ENCODE results near the gene TDRD5. TPM values are rescaled to one million over a fixed set of nuclear protein-coding genes. Genes with fewer than 3 reads are reported as not detected.

Gene TDRD5
- total RNA-seq, 1 experiment from 2014 or later = 0.66 TPM

DNA sequence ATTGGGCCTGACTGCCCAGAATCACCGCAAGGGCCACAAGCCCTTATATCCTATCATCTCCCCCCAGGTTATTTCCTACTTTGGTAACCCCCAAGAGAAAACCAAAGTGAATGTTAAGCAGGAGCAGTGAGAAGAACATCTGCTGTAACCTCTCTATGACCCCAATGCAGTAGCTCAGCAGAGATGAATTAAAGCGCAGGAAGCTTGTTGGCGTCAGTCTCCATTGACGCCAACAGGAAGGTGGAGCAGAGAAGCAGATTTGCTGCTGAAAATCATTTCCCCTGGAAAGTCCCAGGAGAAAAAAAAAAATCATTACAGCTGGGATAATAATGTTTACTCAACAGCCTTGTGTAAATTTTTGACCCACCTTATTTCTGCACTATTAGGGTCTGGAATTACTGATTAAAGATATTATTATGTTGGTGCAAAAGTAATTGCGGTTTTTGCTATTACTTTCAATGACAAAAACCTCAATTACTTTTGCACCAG lies 118.3 kb downstream of the TDRD5 start:
- DNase-seq (ENCODE audit: low spot score) = no peak

More for the DNA sequence above, 118.3 kb downstream of the TDRD5 start:
- Mint-ChIP-seq H3K27me3 (ENCODE audit: low read depth) (peaks cover 1% of the 10 kb centered on the region; the same call in 1 of the 2 replicates), H3K27ac (no peak overlapping the region), H3K36me3 (peaks cover 14% of the 10 kb centered on the region), H3K9me3 (peaks cover 19% of the 10 kb centered on the region), H3K4me3 (no peak overlapping the region), H3K4me1 (no peaks in the 10 kb centered on the region)
- TF ChIP-seq, protein P1, sequence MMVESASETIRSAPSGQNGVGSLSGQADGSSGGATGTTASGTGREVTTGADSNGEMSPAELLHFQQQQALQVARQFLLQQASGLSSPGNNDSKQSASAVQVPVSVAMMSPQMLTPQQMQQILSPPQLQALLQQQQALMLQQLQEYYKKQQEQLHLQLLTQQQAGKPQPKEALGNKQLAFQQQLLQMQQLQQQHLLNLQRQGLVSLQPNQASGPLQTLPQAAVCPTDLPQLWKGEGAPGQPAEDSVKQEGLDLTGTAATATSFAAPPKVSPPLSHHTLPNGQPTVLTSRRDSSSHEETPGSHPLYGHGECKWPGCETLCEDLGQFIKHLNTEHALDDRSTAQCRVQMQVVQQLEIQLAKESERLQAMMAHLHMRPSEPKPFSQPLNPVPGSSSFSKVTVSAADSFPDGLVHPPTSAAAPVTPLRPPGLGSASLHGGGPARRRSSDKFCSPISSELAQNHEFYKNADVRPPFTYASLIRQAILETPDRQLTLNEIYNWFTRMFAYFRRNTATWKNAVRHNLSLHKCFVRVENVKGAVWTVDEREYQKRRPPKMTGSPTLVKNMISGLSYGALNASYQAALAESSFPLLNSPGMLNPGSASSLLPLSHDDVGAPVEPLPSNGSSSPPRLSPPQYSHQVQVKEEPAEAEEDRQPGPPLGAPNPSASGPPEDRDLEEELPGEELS (CRISPR knock-in tag; IDR thresholded peaks at IDR 0.05) = no peak
- TF ChIP-seq ZSCAN18 (CRISPR knock-in tag; IDR thresholded peaks at IDR 0.05) = no peak
- TF ChIP-seq, protein P2, sequence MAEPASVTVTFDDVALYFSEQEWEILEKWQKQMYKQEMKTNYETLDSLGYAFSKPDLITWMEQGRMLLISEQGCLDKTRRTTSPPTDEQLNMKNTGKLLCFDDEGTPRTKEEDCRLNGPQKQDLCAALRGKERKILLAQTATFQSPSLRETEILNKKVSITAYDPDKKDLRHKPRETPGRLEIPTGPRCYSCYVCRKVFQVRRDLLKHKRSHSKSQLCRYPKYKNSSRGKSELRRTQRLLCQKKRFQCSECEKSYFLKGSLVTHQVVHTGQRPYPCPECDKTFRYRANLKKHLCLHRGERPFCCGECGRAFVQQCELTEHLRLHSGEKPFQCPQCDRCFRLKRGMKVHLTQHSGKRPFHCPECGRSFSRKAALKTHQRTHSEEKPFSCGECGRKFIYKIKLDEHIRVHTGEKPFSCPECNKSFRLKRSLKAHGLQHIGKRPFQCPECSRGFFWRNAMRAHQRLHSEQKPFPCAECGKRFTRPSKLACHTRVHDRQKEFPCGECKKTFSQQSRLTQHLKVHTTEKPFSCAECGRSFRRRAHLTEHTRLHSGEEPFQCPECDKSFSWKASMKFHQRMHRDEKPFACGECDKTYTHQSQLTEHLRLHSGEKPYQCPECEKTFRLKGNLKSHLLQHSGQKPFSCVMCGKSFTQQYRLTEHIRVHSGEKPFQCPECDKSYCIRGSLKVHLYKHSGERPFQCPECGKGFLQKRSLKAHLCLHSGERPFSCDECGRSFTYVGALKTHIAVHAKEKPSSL (CRISPR knock-in tag; conservative IDR thresholded peaks at IDR 0.05) = no peak
- TF ChIP-seq JAZF1 (CRISPR knock-in tag; IDR thresholded peaks at IDR 0.05) = no peak
- TF ChIP-seq, protein P3, sequence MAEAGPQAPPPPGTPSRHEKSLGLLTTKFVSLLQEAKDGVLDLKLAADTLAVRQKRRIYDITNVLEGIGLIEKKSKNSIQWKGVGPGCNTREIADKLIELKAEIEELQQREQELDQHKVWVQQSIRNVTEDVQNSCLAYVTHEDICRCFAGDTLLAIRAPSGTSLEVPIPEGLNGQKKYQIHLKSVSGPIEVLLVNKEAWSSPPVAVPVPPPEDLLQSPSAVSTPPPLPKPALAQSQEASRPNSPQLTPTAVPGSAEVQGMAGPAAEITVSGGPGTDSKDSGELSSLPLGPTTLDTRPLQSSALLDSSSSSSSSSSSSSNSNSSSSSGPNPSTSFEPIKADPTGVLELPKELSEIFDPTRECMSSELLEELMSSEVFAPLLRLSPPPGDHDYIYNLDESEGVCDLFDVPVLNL (CRISPR knock-in tag; IDR thresholded peaks at IDR 0.05; ENCODE audit: borderline replicate concordance, low read depth) = no peak
- no peak for TF ChIP-seq SP1 (CRISPR knock-in tag; conservative IDR thresholded peaks at IDR 0.05)
- no peak for TF ChIP-seq CBFB (CRISPR knock-in tag; IDR thresholded peaks at IDR 0.05; ENCODE audit: low read depth)
- no peak for TF ChIP-seq IRF2 (CRISPR knock-in tag; IDR thresholded peaks at IDR 0.05; ENCODE audit: borderline replicate concordance, low read depth)
- TF ChIP-seq ZBTB21 (CRISPR knock-in tag; IDR thresholded peaks at IDR 0.05; ENCODE audit: borderline replicate concordance) = no peak
- no peak for TF ChIP-seq ETV6 (CRISPR knock-in tag; IDR thresholded peaks at IDR 0.05)
- TF ChIP-seq ZNF263 (CRISPR knock-in tag; IDR thresholded peaks at IDR 0.05; ENCODE audit: low read depth) = no peak
- no peak for TF ChIP-seq MYBL2 (CRISPR knock-in tag; IDR thresholded peaks at IDR 0.05)
- TF ChIP-seq ZNF396 (CRISPR knock-in tag; IDR thresholded peaks at IDR 0.05; ENCODE audit: borderline replicate concordance) = no peak
- TF ChIP-seq, protein P4, sequence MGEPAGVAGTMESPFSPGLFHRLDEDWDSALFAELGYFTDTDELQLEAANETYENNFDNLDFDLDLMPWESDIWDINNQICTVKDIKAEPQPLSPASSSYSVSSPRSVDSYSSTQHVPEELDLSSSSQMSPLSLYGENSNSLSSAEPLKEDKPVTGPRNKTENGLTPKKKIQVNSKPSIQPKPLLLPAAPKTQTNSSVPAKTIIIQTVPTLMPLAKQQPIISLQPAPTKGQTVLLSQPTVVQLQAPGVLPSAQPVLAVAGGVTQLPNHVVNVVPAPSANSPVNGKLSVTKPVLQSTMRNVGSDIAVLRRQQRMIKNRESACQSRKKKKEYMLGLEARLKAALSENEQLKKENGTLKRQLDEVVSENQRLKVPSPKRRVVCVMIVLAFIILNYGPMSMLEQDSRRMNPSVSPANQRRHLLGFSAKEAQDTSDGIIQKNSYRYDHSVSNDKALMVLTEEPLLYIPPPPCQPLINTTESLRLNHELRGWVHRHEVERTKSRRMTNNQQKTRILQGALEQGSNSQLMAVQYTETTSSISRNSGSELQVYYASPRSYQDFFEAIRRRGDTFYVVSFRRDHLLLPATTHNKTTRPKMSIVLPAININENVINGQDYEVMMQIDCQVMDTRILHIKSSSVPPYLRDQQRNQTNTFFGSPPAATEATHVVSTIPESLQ (CRISPR knock-in tag; IDR thresholded peaks at IDR 0.05) = no peak
- TF ChIP-seq NR3C1 (CRISPR knock-in tag; conservative IDR thresholded peaks at IDR 0.05; ENCODE audit: low read depth) = no peak
- TF ChIP-seq, protein P5, sequence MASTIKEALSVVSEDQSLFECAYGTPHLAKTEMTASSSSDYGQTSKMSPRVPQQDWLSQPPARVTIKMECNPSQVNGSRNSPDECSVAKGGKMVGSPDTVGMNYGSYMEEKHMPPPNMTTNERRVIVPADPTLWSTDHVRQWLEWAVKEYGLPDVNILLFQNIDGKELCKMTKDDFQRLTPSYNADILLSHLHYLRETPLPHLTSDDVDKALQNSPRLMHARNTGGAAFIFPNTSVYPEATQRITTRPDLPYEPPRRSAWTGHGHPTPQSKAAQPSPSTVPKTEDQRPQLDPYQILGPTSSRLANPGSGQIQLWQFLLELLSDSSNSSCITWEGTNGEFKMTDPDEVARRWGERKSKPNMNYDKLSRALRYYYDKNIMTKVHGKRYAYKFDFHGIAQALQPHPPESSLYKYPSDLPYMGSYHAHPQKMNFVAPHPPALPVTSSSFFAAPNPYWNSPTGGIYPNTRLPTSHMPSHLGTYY (CRISPR knock-in tag; IDR thresholded peaks at IDR 0.05) = no peak
- TF ChIP-seq FOXJ3 (CRISPR knock-in tag; IDR thresholded peaks at IDR 0.05; ENCODE audit: borderline replicate concordance) = no peak
- TF ChIP-seq, protein P6, sequence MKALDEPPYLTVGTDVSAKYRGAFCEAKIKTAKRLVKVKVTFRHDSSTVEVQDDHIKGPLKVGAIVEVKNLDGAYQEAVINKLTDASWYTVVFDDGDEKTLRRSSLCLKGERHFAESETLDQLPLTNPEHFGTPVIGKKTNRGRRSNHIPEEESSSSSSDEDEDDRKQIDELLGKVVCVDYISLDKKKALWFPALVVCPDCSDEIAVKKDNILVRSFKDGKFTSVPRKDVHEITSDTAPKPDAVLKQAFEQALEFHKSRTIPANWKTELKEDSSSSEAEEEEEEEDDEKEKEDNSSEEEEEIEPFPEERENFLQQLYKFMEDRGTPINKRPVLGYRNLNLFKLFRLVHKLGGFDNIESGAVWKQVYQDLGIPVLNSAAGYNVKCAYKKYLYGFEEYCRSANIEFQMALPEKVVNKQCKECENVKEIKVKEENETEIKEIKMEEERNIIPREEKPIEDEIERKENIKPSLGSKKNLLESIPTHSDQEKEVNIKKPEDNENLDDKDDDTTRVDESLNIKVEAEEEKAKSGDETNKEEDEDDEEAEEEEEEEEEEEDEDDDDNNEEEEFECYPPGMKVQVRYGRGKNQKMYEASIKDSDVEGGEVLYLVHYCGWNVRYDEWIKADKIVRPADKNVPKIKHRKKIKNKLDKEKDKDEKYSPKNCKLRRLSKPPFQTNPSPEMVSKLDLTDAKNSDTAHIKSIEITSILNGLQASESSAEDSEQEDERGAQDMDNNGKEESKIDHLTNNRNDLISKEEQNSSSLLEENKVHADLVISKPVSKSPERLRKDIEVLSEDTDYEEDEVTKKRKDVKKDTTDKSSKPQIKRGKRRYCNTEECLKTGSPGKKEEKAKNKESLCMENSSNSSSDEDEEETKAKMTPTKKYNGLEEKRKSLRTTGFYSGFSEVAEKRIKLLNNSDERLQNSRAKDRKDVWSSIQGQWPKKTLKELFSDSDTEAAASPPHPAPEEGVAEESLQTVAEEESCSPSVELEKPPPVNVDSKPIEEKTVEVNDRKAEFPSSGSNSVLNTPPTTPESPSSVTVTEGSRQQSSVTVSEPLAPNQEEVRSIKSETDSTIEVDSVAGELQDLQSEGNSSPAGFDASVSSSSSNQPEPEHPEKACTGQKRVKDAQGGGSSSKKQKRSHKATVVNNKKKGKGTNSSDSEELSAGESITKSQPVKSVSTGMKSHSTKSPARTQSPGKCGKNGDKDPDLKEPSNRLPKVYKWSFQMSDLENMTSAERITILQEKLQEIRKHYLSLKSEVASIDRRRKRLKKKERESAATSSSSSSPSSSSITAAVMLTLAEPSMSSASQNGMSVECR (CRISPR knock-in tag; IDR thresholded peaks at IDR 0.05; ENCODE audit: borderline replicate concordance) = no peak
- no peak for TF ChIP-seq ZBTB43 (CRISPR knock-in tag; IDR thresholded peaks at IDR 0.05)
- no peak for TF ChIP-seq MXD4 (CRISPR knock-in tag; IDR thresholded peaks at IDR 0.05; ENCODE audit: borderline replicate concordance)
- ChIA-PET CTCF (interaction anchor here (0.6 to 14.4 kb wide), 2 partner anchors 102 to 346 kb away, joined by 3 to 914 read pairs; no protein-coding TSS in a partner anchor), POLR2A (no interaction called here)
- ATAC-seq = no peak

Measured in WTC11 (cell line).